CD4-positive, alpha-beta T cell (primary cell): ENCODE measurements around the gene A1BG. TPM values are rescaled to one million over a fixed set of nuclear protein-coding genes. Genes with fewer than 3 reads are reported as not detected.

Experiments
- ATAC-seq: fragments of 200-7000 bp; cut with Tn5 transposase; one replicate; pipeline ENCODE4 v1.10.0; 2022; ENCODE audit warnings: mild to moderate bottlenecking; ENCODE audit not compliant: poor library complexity
- CTCF ChIA-PET: fragments of 350-600 bp; sonication (Branson Sonifier 250); formaldehyde crosslinking; loops from one replicate; lab custom pipeline; 2021; ENCODE audit warnings: antibody characterized with exemption, inconsistent platforms; lab: Charles Lee
- POLR2A ChIA-PET: fragments of 350-600 bp; sonication (Branson Sonifier 250); formaldehyde crosslinking; loops from one replicate; lab custom pipeline; 2021; ENCODE audit warnings: antibody characterized with exemption, inconsistent platforms; lab: Charles Lee
- DNase-seq, 14 experiments: peaks; one replicate each; pipeline ENCODE4 v3.0.0-alpha.2; 2013 to 2020; ENCODE audit warnings: mixed read lengths in 2 of 14
- H3K27ac ChIP-seq, 2 donors: one replicate each; pipeline versions ENCODE4 v1.5.1 to v1.7.0; 2013; ENCODE audit warnings: low read length in 2 of 2, low read depth in 1 of 2, mild to moderate bottlenecking in 1 of 2
- H3K27me3 ChIP-seq, 2 experiments: 1 replicate in 1 of 2; 2 replicates in 1 of 2; pipeline versions ENCODE4 v1.6.1 to v1.7.0; 2013; ENCODE audit warnings: low read length in 2 of 2, control low read depth in 1 of 2, mild to moderate bottlenecking in 1 of 2, moderate library complexity in 1 of 2; ENCODE audit not compliant: insufficient read depth in 2 of 2, control insufficient read depth in 1 of 2
- H3K36me3 ChIP-seq: one replicate; pipeline ENCODE4 v1.6.1; 2013; ENCODE audit warnings: low read length, control low read depth; ENCODE audit not compliant: insufficient read depth
- H3K4me1 ChIP-seq: one replicate; pipeline ENCODE4 v1.6.1; 2013; ENCODE audit warnings: low read length, control low read depth; ENCODE audit not compliant: insufficient read depth
- H3K4me3 ChIP-seq: one replicate; pipeline ENCODE4 v1.5.1; 2013; ENCODE audit warnings: mild to moderate bottlenecking, low read length, moderate library complexity
- H3K9me3 ChIP-seq, 2 experiments: 1 replicate in 1 of 2; 2 replicates in 1 of 2; pipeline versions ENCODE4 v1.6.1 to v1.7.0; 2013; ENCODE audit warnings: low read length in 2 of 2, mild to moderate bottlenecking in 2 of 2, control low read depth in 1 of 2, moderate library complexity in 1 of 2; ENCODE audit not compliant: control insufficient read depth in 1 of 2, insufficient read depth in 1 of 2
- H3K27ac Mint-ChIP-seq: one replicate; pipeline ENCODE4 v1.8.0; 2020; ENCODE audit warnings: mixed read lengths
- H3K27me3 Mint-ChIP-seq: one replicate; pipeline ENCODE4 v1.8.0; 2021; ENCODE audit warnings: mixed read lengths
- H3K36me3 Mint-ChIP-seq: one replicate; pipeline ENCODE4 v1.8.0; 2021; ENCODE audit warnings: low read depth, mixed read lengths
- H3K4me1 Mint-ChIP-seq: one replicate; pipeline ENCODE4 v1.8.0; 2021; ENCODE audit warnings: low read depth, mixed read lengths
- H3K4me3 Mint-ChIP-seq: one replicate; pipeline ENCODE4 v1.8.0; 2020; ENCODE audit warnings: mild to moderate bottlenecking, mixed read lengths
- H3K9me3 Mint-ChIP-seq: one replicate; pipeline ENCODE4 v1.8.0; 2020; ENCODE audit warnings: mixed read lengths
- intact Hi-C, 2 experiments: fragments of 100-400 bp; cut with DNase I in 1 of 2; cut with micrococcal nuclease in 1 of 2; formaldehyde crosslinking; loops; one replicate each; pipeline versions ENCODE4 v1.15.1 to v1.9.0; 2023 to 2025; cut with DNase I, micrococcal nuclease
- total RNA-seq, 174 experiments: library from RNA in 2 of 174; stranded (reverse) in 2 of 174; gene quantifications; one replicate each; pipeline ENCODE4 v1.2.3 and lab custom pipeline; 2021 to 2026
- TF ChIP-seq, protein P1 (sequence below): fragments of 200-600 bp; IDR thresholded peaks from one replicate; pipeline ENCODE4 v1.8.0; 2022; ENCODE audit warnings: antibody characterized with exemption, mild to moderate bottlenecking

Gene A1BG
- total RNA-seq, 2 experiments from 2014 or later = 7.6 to 8.4 TPM

DNA sequence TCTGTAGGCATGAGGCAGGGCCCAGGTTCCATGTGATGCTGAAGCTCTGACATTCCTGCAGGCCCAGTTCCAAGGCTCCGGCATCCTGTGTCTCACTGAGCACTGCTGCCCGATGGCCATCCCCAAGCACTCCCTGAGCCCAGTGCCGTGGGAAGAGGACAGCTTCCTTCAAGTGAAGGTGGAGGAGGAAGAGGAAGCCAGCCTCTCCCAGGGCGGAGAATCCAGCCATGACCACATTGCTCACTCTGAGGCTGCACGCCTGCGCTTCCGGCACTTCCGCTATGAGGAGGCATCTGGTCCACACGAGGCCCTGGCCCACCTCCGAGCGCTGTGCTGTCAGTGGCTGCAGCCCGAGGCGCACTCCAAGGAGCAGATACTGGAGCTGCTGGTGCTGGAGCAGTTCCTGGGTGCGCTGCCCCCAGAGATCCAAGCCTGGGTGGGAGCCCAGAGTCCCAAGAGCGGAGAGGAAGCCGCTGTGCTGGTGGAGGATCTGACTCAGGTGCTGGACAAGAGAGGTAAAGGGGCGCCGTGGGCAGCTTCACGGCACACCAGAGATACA lies 18.5 kb downstream of the A1BG start:
- POLR2A ChIA-PET = no interaction called here
- Mint-ChIP-seq H3K27me3 (no peaks in the 10 kb centered on the region), H3K9me3 (no peaks in the 10 kb centered on the region), H3K27ac (no peak overlapping the region), H3K4me3 (no peak overlapping the region), H3K36me3 (peaks cover 41% of the 10 kb centered on the region), H3K4me1 (peaks cover 4% of the 10 kb centered on the region)
- H3K27ac ChIP-seq = no peak overlapping the region
- intact Hi-C loops = no loop called here
- no peak overlapping the region for H3K4me3 ChIP-seq
- CTCF ChIA-PET = no interaction called here
- H3K4me1 ChIP-seq = no peaks in the 10 kb centered on the region
- DNase-seq = no peak
- ATAC-seq = no peak
- TF ChIP-seq, protein P1, sequence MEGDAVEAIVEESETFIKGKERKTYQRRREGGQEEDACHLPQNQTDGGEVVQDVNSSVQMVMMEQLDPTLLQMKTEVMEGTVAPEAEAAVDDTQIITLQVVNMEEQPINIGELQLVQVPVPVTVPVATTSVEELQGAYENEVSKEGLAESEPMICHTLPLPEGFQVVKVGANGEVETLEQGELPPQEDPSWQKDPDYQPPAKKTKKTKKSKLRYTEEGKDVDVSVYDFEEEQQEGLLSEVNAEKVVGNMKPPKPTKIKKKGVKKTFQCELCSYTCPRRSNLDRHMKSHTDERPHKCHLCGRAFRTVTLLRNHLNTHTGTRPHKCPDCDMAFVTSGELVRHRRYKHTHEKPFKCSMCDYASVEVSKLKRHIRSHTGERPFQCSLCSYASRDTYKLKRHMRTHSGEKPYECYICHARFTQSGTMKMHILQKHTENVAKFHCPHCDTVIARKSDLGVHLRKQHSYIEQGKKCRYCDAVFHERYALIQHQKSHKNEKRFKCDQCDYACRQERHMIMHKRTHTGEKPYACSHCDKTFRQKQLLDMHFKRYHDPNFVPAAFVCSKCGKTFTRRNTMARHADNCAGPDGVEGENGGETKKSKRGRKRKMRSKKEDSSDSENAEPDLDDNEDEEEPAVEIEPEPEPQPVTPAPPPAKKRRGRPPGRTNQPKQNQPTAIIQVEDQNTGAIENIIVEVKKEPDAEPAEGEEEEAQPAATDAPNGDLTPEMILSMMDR = no peak
- peaks cover 0 to 14% of the 10 kb centered on the region in 2 experiments for H3K9me3 ChIP-seq
- H3K36me3 ChIP-seq = peaks cover 33% of the 10 kb centered on the region
- H3K27me3 ChIP-seq = no peaks in the 10 kb centered on the region

DNA sequence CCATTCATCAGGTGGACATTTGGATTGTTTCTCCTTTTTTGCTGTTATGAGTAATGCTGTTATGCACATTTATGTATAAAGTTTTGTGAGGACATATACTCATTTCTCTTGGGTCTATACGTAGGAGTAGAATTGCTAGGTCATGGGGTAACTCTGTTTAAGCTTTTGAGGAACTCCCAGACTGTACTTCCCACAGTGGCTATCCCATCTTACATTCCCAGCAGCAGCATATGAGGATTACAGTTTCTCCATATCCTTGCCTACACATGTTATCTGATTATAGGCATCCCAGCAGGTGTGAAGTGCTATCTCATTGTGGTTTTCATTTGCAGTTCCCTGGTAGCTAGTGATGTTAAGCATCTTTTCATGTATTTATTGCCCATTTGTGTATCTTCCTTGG lies 20.6 kb downstream of the A1BG start:
- Mint-ChIP-seq H3K27me3 (no peaks in the 10 kb centered on the region), H3K27ac (no peak overlapping the region), H3K4me1 (peaks cover 4% of the 10 kb centered on the region), H3K4me3 (no peak overlapping the region), H3K9me3 (no peaks in the 10 kb centered on the region), H3K36me3 (peaks cover 23% of the 10 kb centered on the region)
- no peaks in the 10 kb centered on the region for H3K27me3 ChIP-seq
- no peaks in the 10 kb centered on the region for H3K9me3 ChIP-seq
- intact Hi-C loops = no loop called here
- peaks cover 17% of the 10 kb centered on the region for H3K36me3 ChIP-seq
- TF ChIP-seq, protein P1 = no peak
- ATAC-seq = no peak
- peaks cover 4% of the 10 kb centered on the region for H3K4me1 ChIP-seq
- ChIA-PET POLR2A (no interaction called here), CTCF (no interaction called here)
- no peak for DNase-seq
- H3K4me3 ChIP-seq = no peak overlapping the region
- H3K27ac ChIP-seq = no peak overlapping the region

DNA sequence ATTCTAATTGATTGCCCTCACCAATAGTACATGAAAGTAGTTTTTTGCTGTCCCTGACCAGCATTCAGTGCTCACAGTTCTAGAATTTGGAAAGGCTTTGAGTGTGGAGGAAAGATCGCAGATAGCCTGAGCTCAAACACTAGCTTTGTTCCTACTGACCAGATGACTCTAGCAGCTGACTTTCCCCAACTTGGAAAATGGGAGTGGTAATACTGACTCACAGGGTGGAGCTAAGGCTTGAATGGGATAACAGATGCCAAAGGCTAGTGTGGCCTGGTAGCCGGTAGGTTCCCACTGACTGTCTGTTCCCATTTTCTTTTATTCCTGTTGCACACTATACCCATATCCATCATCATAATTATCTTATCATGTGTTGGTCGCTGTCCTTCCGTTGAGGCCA lies 22.8 kb downstream of the A1BG start:
- no peak overlapping the region for H3K27ac Mint-ChIP-seq
- peaks cover 4% of the 10 kb centered on the region for H3K4me1 Mint-ChIP-seq
- Histone ChIP-seq H3K27me3 (no peaks in the 10 kb centered on the region), H3K9me3 (no peaks in the 10 kb centered on the region), H3K27ac (no peak overlapping the region), H3K36me3 (peaks cover 8% of the 10 kb centered on the region), H3K4me1 (peaks cover 22% of the 10 kb centered on the region), H3K4me3 (no peak overlapping the region)
- peaks cover 14% of the 10 kb centered on the region for H3K36me3 Mint-ChIP-seq
- intact Hi-C loops = no loop called here
- ATAC-seq (no peak), DNase-seq (no peak)
- H3K27me3 Mint-ChIP-seq = no peaks in the 10 kb centered on the region
- peak overlapping the region; percentile 30 for H3K4me3 Mint-ChIP-seq
- TF ChIP-seq, protein P1 = no peak
- POLR2A ChIA-PET = interaction anchor here (0.8 kb wide), 1 partner anchor 189 kb away, joined by 3 read pairs; the partner anchor contains the start of gene ZBTB45
- CTCF ChIA-PET = interaction anchor here (0.5 kb wide), 1 partner anchor 336 kb away, joined by 3 read pairs; no protein-coding TSS in a partner anchor
- no peaks in the 10 kb centered on the region for H3K9me3 Mint-ChIP-seq
